Naive thymus-derived CD4-positive, alpha-beta T cell (primary cell): ENCODE results near the gene SHISAL2A. TPM values are rescaled to one million over a fixed set of nuclear protein-coding genes. Genes with fewer than 3 reads are reported as not detected.

ENCODE experiments used
- ATAC-seq: fragments of 150-1000 bp; cut with Tn5 transposase; 2 replicates; pipeline ENCODE4 v1.10.0; 2021; ENCODE audit warnings: mild to moderate bottlenecking, moderate library complexity
- CTCF ChIA-PET: fragments of 350-600 bp; sonication (Branson Sonifier 250); formaldehyde crosslinking; loops from one replicate; lab custom pipeline; 2021; ENCODE audit warnings: antibody characterized with exemption; lab: Charles Lee
- POLR2A ChIA-PET: fragments of 350-600 bp; sonication (Branson Sonifier 250); formaldehyde crosslinking; loops from one replicate; lab custom pipeline; 2021; ENCODE audit warnings: antibody characterized with exemption, inconsistent platforms; lab: Charles Lee
- DNase-seq, 9 donors: peaks; one replicate each; pipeline versions ENCODE4 v3.0.0 to v3.0.0-alpha.2; 2020 to 2022; ENCODE audit warnings: mixed read lengths in 1 of 9
- H3K27ac ChIP-seq: one replicate; pipeline ENCODE4 v1.7.0; 2013; ENCODE audit warnings: mild to moderate bottlenecking, low read depth, low read length, moderate library complexity
- H3K27me3 ChIP-seq, 2 donors: one replicate each; pipeline ENCODE4 v1.7.0; 2013; ENCODE audit warnings: low read length in 2 of 2, mild to moderate bottlenecking in 2 of 2, moderate library complexity in 2 of 2; ENCODE audit not compliant: control insufficient read depth in 2 of 2, insufficient read depth in 2 of 2
- H3K36me3 ChIP-seq, 3 experiments: 1 replicate in 2 of 3; 2 replicates in 1 of 3; pipeline ENCODE4 v1.7.0; 2013; ENCODE audit warnings: low read length in 3 of 3, mild to moderate bottlenecking in 3 of 3, moderate library complexity in 1 of 3; ENCODE audit not compliant: insufficient read depth in 3 of 3, control insufficient read depth in 2 of 3
- H3K4me1 ChIP-seq, 2 donors: one replicate each; pipeline ENCODE4 v1.7.0; 2013; ENCODE audit warnings: low read length in 2 of 2, mild to moderate bottlenecking in 2 of 2, moderate library complexity in 1 of 2; ENCODE audit not compliant: control insufficient read depth in 2 of 2, insufficient read depth in 2 of 2
- H3K4me3 ChIP-seq: 2 replicates; pipeline ENCODE4 v1.7.0; 2013; ENCODE audit warnings: mild to moderate bottlenecking, low read length
- H3K9me3 ChIP-seq, 3 experiments: 1 replicate in 2 of 3; 2 replicates in 1 of 3; pipeline ENCODE4 v1.7.0; 2013; ENCODE audit warnings: low read length in 3 of 3; ENCODE audit not compliant: control insufficient read depth in 2 of 3
- H3K27ac Mint-ChIP-seq, 9 donors: one replicate each; pipeline ENCODE4 v1.8.0; 2020 to 2022; ENCODE audit warnings: mixed read lengths in 9 of 9, mild to moderate bottlenecking in 8 of 9, moderate library complexity in 5 of 9, inconsistent platforms in 2 of 9
- H3K27me3 Mint-ChIP-seq, 5 donors: one replicate each; pipeline ENCODE4 v1.8.0; 2021 to 2022; ENCODE audit warnings: mixed read lengths in 5 of 5, mild to moderate bottlenecking in 1 of 5
- H3K36me3 Mint-ChIP-seq, 5 donors: one replicate each; pipeline ENCODE4 v1.8.0; 2020 to 2022; ENCODE audit warnings: mixed read lengths in 5 of 5, mild to moderate bottlenecking in 3 of 5, inconsistent platforms in 1 of 5
- H3K4me1 Mint-ChIP-seq, 7 donors: one replicate each; pipeline ENCODE4 v1.8.0; 2020 to 2022; ENCODE audit warnings: mixed read lengths in 7 of 7, mild to moderate bottlenecking in 3 of 7, inconsistent platforms in 1 of 7
- H3K4me3 Mint-ChIP-seq, 10 donors: one replicate each; pipeline ENCODE4 v1.8.0; 2020 to 2022; ENCODE audit warnings: mild to moderate bottlenecking in 10 of 10, mixed read lengths in 10 of 10, moderate library complexity in 6 of 10, inconsistent platforms in 2 of 10
- H3K9me3 Mint-ChIP-seq, 11 donors: one replicate each; pipeline ENCODE4 v1.8.0; 2020 to 2022; ENCODE audit warnings: mixed read lengths in 11 of 11, mild to moderate bottlenecking in 4 of 11, inconsistent platforms in 1 of 11, moderate library complexity in 1 of 11
- intact Hi-C, 2 donors: fragments of 100-400 bp; cut with micrococcal nuclease; formaldehyde crosslinking; loops; one replicate each; pipeline ENCODE4 v1.15.1; 2023
- polyA plus RNA-seq, 2 donors: library from polyadenylated mRNA; unstranded; fragments of 300-500 nt; fragmentation: Illumina TruSeq; gene quantifications; one replicate each; pipeline ENCODE4 v1.2.3, GENCODE V29; 2021
- total RNA-seq, 6 experiments: library from RNA in 5 of 6; stranded (reverse) in 5 of 6; gene quantifications; 1 replicate in 5 of 6; 2 replicates in 1 of 6; pipeline ENCODE4 v1.2.3 and lab custom pipeline; 2021 to 2026

SHISAL2A gene
- total and polyA plus RNA-seq, 7 experiments from 2014 or later, result 6.8 to 87.1 (median 47.6) TPM

DNA sequence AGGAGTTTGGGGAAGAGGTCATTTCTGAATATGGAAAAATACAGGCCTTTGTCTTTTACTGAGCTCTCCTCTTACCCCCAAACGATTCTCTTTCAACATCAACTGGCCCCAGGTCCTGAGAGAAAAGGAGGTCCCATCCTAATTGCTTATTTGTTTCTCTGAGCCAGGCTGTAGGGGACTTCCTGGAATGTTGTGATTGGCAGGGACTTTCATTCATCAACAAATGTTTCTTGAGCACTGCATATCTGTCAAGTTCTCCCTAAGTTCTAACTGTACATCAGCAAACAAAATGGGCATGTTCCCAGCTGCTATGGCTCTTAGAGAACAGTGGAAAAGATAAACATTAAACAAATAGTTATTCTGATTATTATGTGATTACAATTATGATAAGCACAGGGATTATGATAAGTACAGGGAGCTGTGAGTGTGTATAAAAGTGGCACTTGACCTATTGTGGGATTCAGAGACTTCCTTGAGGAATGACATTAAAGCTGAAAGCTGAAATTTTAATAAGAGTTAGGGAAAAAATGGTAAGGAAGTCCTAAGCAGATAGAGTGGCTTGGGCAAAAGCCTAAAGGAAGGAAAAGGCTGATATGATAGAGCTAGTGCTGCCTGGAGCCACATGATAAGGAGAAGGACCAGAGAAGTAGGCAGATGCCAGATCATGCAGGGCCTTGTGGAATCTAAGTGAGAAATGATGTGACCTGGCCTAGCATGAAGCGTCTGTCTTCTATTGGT, 19.2 kb upstream of the SHISAL2A start:
- ChIA-PET POLR2A (interaction anchor here (0.6 to 4.4 kb wide), 10 partner anchors 10 to 79 kb away, joined by 3 to 22 read pairs (median 3); partner anchors contain the start of genes SHISAL2A and TUT4), CTCF (no interaction called here)
- Histone ChIP-seq H3K4me1 (no peaks in the 10 kb centered on the region), H3K27ac (no peak overlapping the region), H3K4me3 (no peak overlapping the region), H3K27me3 (no peaks in the 10 kb centered on the region), H3K9me3 (no peaks in the 10 kb centered on the region), H3K36me3 (peaks cover 0 to 8% (median 0%) of the 10 kb centered on the region in 3 experiments)
- peak overlapping the region; percentile 25 to 82 (median 61) for H3K27ac Mint-ChIP-seq
- H3K9me3 Mint-ChIP-seq, result no peaks in the 10 kb centered on the region
- ATAC-seq, result no peak
- intact Hi-C loops, result loop anchor here in 1 of 2 donors (1.0 kb wide), 1 partner anchor 11 kb away; no protein-coding TSS in a partner anchor
- peaks cover 8 to 44% (median 35%) of the 10 kb centered on the region in 7 donors for H3K4me1 Mint-ChIP-seq
- H3K27me3 Mint-ChIP-seq, result no peaks in the 10 kb centered on the region
- H3K36me3 Mint-ChIP-seq, result peaks cover 0 to 24% (median 14%) of the 10 kb centered on the region in 5 donors
- H3K4me3 Mint-ChIP-seq, result no peak overlapping the region
- DNase-seq, result no peak

GRCh38 chr1:52614671-52615070, 18.3 kb upstream of the SHISAL2A start:
- no peaks in the 10 kb centered on the region for H3K4me1 ChIP-seq
- no peaks in the 10 kb centered on the region for H3K27me3 ChIP-seq
- DNase-seq (no peak), ATAC-seq (no peak)
- peak overlapping the region in 2 of 9 donors; percentile 61 to 69 for H3K27ac Mint-ChIP-seq
- H3K9me3 Mint-ChIP-seq, result no peaks in the 10 kb centered on the region
- ChIA-PET POLR2A (interaction anchor here (0.8 to 4.4 kb wide), 4 partner anchors 13 to 26 kb away, joined by 3 to 22 read pairs (median 4); partner anchors contain the start of gene SHISAL2A), CTCF (interaction anchor here (0.7 kb wide), 1 partner anchor 716 kb away, joined by 4 read pairs; no protein-coding TSS in a partner anchor)
- peaks cover 0 to 5% (median 0%) of the 10 kb centered on the region in 3 experiments for H3K36me3 ChIP-seq
- H3K4me1 Mint-ChIP-seq, result peaks cover 8 to 44% (median 35%) of the 10 kb centered on the region in 7 donors
- H3K4me3 Mint-ChIP-seq, result no peak overlapping the region
- intact Hi-C loops, result no loop called here
- no peaks in the 10 kb centered on the region for H3K27me3 Mint-ChIP-seq
- H3K27ac ChIP-seq, result no peak overlapping the region
- H3K36me3 Mint-ChIP-seq, result peaks cover 0 to 26% (median 13%) of the 10 kb centered on the region in 5 donors
- H3K9me3 ChIP-seq, result no peaks in the 10 kb centered on the region
- no peak overlapping the region for H3K4me3 ChIP-seq

DNA sequence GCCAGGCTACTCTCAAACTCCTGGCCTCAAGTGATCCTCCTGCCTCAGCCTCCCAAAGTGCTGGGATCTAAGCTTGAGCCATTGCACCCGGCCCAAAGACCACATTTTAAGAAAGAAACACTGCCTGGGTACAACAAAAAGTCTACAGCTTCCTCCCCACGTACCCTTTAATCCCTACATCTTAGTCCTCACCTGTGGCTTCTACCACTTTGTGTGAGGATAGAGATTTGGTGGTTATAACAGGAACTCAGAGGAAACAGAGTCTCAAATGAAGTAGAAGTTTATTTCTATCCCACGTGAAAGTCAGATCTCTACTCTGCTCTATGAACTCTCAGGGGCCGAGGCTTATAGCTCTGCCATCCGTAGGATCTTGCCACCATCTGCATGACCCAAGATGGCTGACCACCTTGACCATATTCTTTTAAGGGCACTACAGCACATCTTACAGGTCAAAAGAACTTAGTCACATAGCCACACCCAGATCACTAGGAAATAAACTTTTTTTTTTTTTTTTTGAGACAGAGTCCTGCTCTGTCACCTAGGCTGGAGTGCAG, 17.4 kb upstream of the SHISAL2A start:
- Histone ChIP-seq H3K27ac (no peak overlapping the region), H3K4me3 (no peak overlapping the region), H3K36me3 (peaks cover 0 to 1% (median 0%) of the 10 kb centered on the region in 3 experiments), H3K27me3 (no peaks in the 10 kb centered on the region), H3K9me3 (no peaks in the 10 kb centered on the region), H3K4me1 (no peaks in the 10 kb centered on the region)
- H3K27ac Mint-ChIP-seq, result peak overlapping the region; percentile 46 to 91 (median 71)
- ATAC-seq (no peak), DNase-seq (no peak)
- intact Hi-C loops, result no loop called here
- H3K4me1 Mint-ChIP-seq, result peaks cover 8 to 47% (median 36%) of the 10 kb centered on the region in 7 donors
- peak overlapping the region in 8 of 10 donors; percentile 9 to 77 (median 44) for H3K4me3 Mint-ChIP-seq
- peaks cover 3 to 30% (median 17%) of the 10 kb centered on the region in 5 donors for H3K36me3 Mint-ChIP-seq
- H3K27me3 Mint-ChIP-seq, result no peaks in the 10 kb centered on the region
- ChIA-PET POLR2A (interaction anchor here (0.6 to 4.4 kb wide), 5 partner anchors 10 to 573 kb away, joined by 3 to 22 read pairs (median 3); partner anchors contain the start of gene SHISAL2A), CTCF (interaction anchor here (0.7 kb wide), 1 partner anchor 717 kb away, joined by 4 read pairs; no protein-coding TSS in a partner anchor)
- peaks cover 0 to 3% (median 1%) of the 10 kb centered on the region in 11 donors for H3K9me3 Mint-ChIP-seq

- Histone ChIP-seq H3K27me3 (no peaks in the 10 kb centered on the region), H3K27ac (no peak overlapping the region), H3K4me1 (no peaks in the 10 kb centered on the region), H3K4me3 (no peak overlapping the region), H3K9me3 (peaks cover 0 to 5% (median 0%) of the 10 kb centered on the region in 3 experiments), H3K36me3 (no peaks in the 10 kb centered on the region)
- Mint-ChIP-seq H3K27me3 (no peaks in the 10 kb centered on the region), H3K36me3 (peaks cover 6 to 26% (median 16%) of the 10 kb centered on the region in 5 donors), H3K9me3 (peaks cover 0 to 13% (median 3%) of the 10 kb centered on the region in 11 donors), H3K27ac (no peak overlapping the region), H3K4me3 (no peak overlapping the region), H3K4me1 (peaks cover 0 to 26% (median 19%) of the 10 kb centered on the region in 7 donors)
- POLR2A ChIA-PET, result interaction anchor here (0.6 to 1.2 kb wide), 2 partner anchors 18 to 1489 kb away, joined by 3 read pairs; no protein-coding TSS in a partner anchor
- DNase-seq (no peak), ATAC-seq (no peak)
- CTCF ChIA-PET, result no interaction called here
- intact Hi-C loops, result no loop called here
Observed at GRCh38 chr1:52621950-52622349, 11.0 kb upstream of the SHISAL2A start.

GRCh38 chr1:52623812-52624211, 9.2 kb upstream of the SHISAL2A start:
- no peak overlapping the region for H3K4me3 ChIP-seq
- no peaks in the 10 kb centered on the region for H3K36me3 ChIP-seq
- H3K9me3 ChIP-seq, result peaks cover 0 to 5% (median 0%) of the 10 kb centered on the region in 3 experiments
- H3K27ac ChIP-seq, result no peak overlapping the region
- ChIA-PET CTCF (interaction anchor here (0.6 kb wide), 1 partner anchor 30 kb away, joined by 3 read pairs; no protein-coding TSS in a partner anchor), POLR2A (interaction anchor here (1.8 kb wide), 1 partner anchor 69 kb away, joined by 6 read pairs; no protein-coding TSS in a partner anchor)
- ATAC-seq (no peak), DNase-seq (no peak)
- no peaks in the 10 kb centered on the region for H3K27me3 ChIP-seq
- Mint-ChIP-seq H3K9me3 (peaks cover 0 to 13% (median 3%) of the 10 kb centered on the region in 11 donors), H3K4me1 (peaks cover 0 to 28% (median 19%) of the 10 kb centered on the region in 7 donors), H3K36me3 (peaks cover 6 to 14% (median 10%) of the 10 kb centered on the region in 5 donors), H3K27ac (no peak overlapping the region), H3K4me3 (no peak overlapping the region), H3K27me3 (no peaks in the 10 kb centered on the region)
- intact Hi-C loops, result no loop called here
- no peaks in the 10 kb centered on the region for H3K4me1 ChIP-seq

DNA sequence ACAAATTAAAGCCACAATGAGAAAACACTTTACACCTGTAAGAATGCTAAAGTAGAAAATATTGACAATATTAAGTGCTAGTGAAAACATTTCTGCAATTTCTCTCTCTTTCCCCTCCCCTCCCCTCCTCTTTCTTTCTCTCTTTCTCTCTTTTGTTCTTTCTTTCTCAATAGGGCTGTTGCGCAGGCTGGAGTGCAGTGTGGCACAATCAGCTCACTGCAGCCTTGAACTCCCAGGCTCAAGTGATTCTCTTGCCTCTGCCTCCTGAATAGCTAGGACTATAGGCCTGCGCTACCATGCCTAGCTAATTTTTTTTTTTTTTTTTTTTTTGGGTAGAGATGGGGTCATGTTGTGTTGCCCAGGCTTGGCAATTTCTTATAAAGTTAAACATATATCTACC, 5.9 kb upstream of the SHISAL2A start:
- Histone ChIP-seq H3K9me3 (peaks cover 0 to under 1% (median 0%) of the 10 kb centered on the region in 3 experiments), H3K36me3 (no peaks in the 10 kb centered on the region), H3K27ac (no peak overlapping the region), H3K4me3 (no peak overlapping the region), H3K27me3 (no peaks in the 10 kb centered on the region), H3K4me1 (peaks cover 10 to 12% of the 10 kb centered on the region in 2 donors)
- ChIA-PET POLR2A (interaction anchor here (0.7 to 1.8 kb wide), 3 partner anchors 12 to 69 kb away, joined by 3 to 5 read pairs (median 4); no protein-coding TSS in a partner anchor), CTCF (interaction anchor here (0.7 kb wide), 1 partner anchor 55 kb away, joined by 3 read pairs; no protein-coding TSS in a partner anchor)
- Mint-ChIP-seq H3K27me3 (peaks cover 0 to 2% (median 0%) of the 10 kb centered on the region in 5 donors), H3K4me3 (no peak overlapping the region), H3K9me3 (peaks cover 0 to 3% (median 0%) of the 10 kb centered on the region in 11 donors), H3K27ac (peak overlapping the region in 2 of 9 donors; percentile 58 to 82), H3K36me3 (peaks cover 0 to 6% (median 3%) of the 10 kb centered on the region in 5 donors), H3K4me1 (peaks cover 5 to 46% (median 35%) of the 10 kb centered on the region in 7 donors)
- no peak for DNase-seq
- intact Hi-C loops, result no loop called here
- no peak for ATAC-seq
